Measurements from ENCODE around the gene NEK11. TPM values are rescaled to one million over a fixed set of nuclear protein-coding genes. Genes with fewer than 3 reads are reported as not detected.

Gene NEK11
- total RNA-seq, 2 experiments from 2014 or later: 1.0 to 1.3 TPM

- CTCF ChIA-PET: no interaction called here
- Mint-ChIP-seq H3K36me3 (ENCODE audit: low read depth) (no peaks in the 10 kb centered on the region), H3K4me1 (no peaks in the 10 kb centered on the region), H3K27ac (no peak overlapping the region), H3K4me3 (no peak overlapping the region), H3K9me3 (ENCODE audit: low read depth) (no peaks in the 10 kb centered on the region), H3K27me3 (no peaks in the 10 kb centered on the region)
- intact Hi-C loops (cut with DNase I, micrococcal nuclease): no loop called here
- ATAC-seq: no peak
- DNase-seq: no peak
- POLR2A ChIA-PET: no interaction called here
Observed at GRCh38 chr3:131081224-131081623, 54.5 kb downstream of the NEK11 start.

- Mint-ChIP-seq H3K9me3 (ENCODE audit: low read depth) (no peaks in the 10 kb centered on the region), H3K36me3 (ENCODE audit: low read depth) (no peaks in the 10 kb centered on the region), H3K27ac (no peak overlapping the region), H3K4me1 (no peaks in the 10 kb centered on the region), H3K4me3 (no peak overlapping the region), H3K27me3 (no peaks in the 10 kb centered on the region)
- ChIA-PET POLR2A (no interaction called here), CTCF (no interaction called here)
- ATAC-seq: no peak
- intact Hi-C loops (cut with DNase I, micrococcal nuclease): no loop called here
- DNase-seq: no peak
Observed at GRCh38 chr3:131082246-131082645, 55.6 kb downstream of the NEK11 start.

- no peak for DNase-seq
- ChIA-PET CTCF (no interaction called here), POLR2A (no interaction called here)
- H3K4me3 Mint-ChIP-seq: no peak overlapping the region
- no peaks in the 10 kb centered on the region for H3K9me3 Mint-ChIP-seq (ENCODE audit: low read depth)
- no peaks in the 10 kb centered on the region for H3K27me3 Mint-ChIP-seq
- H3K27ac Mint-ChIP-seq: no peak overlapping the region
- H3K36me3 Mint-ChIP-seq (ENCODE audit: low read depth): no peaks in the 10 kb centered on the region
- intact Hi-C loops (cut with DNase I, micrococcal nuclease): no loop called here
- no peaks in the 10 kb centered on the region for H3K4me1 Mint-ChIP-seq
- ATAC-seq: no peak
Observed at GRCh38 chr3:131082871-131083863, 56.5 kb downstream of the NEK11 start.

DNA sequence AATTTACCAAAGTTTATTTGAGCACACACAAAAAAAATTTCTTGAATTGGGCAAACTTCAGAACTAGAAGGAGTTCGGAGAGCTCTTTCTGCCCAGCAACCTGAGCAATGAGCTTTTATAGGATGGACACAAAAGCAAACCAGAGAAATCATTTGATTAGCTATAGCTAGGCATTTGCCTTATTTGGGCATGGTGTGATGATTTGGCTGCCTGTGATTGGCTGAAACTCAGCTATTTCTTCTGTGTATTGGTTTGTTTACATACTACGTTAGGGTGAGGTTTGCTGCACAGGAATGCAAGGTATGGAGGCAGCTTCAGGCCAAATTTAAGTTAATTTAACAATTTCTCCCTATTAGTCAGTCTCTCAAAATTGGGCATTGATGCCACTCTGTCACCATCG lies 65.1 kb downstream of the NEK11 start:
- no peak overlapping the region for H3K27ac Mint-ChIP-seq
- H3K4me3 Mint-ChIP-seq: no peak overlapping the region
- H3K36me3 Mint-ChIP-seq (ENCODE audit: low read depth): no peaks in the 10 kb centered on the region
- H3K27me3 Mint-ChIP-seq: no peaks in the 10 kb centered on the region
- ATAC-seq (no peak), DNase-seq (no peak)
- CTCF ChIA-PET: no interaction called here
- intact Hi-C loops (cut with DNase I, micrococcal nuclease): no loop called here
- no peaks in the 10 kb centered on the region for H3K4me1 Mint-ChIP-seq
- POLR2A ChIA-PET: no interaction called here
- no peaks in the 10 kb centered on the region for H3K9me3 Mint-ChIP-seq (ENCODE audit: low read depth)

DNA sequence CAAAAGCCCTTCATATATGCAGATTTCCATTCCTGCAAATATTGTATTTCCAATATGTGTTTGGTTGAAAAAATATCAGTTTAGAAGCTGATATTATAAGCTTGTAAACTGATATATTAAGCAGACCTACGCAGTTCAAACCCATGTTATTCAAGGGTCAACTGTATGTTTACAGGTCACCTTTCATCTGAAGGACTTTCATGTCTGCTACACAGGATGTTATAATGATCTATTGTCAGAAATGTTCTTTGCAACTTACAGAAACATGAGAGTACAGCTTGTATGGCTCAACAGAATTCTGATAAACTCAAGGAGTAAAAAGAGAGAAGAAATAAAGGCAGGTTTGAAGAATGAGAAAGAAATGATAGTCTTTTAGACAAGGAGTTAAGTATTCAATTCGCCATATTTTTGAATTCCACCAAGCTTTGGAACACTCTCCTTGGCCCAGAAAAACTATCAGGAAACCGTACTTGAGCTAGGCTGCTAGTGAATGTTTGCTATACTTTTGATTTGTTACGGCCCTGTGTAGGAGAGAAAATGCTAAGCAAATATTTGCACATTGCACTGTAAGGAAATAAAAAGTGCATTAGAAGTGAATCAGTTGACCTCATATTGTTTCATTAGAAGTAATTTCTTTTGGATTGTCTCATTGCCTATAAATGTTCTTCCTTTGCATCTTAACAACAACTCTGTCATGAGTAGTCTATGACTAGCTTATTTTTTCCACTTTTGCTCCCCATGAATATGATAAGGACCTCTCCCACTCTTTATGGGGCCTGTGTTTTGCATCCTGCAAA lies 81.2 kb downstream of the NEK11 start:
- Mint-ChIP-seq H3K4me3 (no peak overlapping the region), H3K36me3 (ENCODE audit: low read depth) (peaks cover 3% of the 10 kb centered on the region), H3K27ac (no peak overlapping the region), H3K9me3 (ENCODE audit: low read depth) (peaks cover 5% of the 10 kb centered on the region), H3K4me1 (no peaks in the 10 kb centered on the region), H3K27me3 (no peaks in the 10 kb centered on the region)
- CTCF ChIA-PET: interaction anchor here (0.6 to 0.7 kb wide), 2 partner anchors 35 to 654 kb away, joined by 3 read pairs; no protein-coding TSS in a partner anchor
- intact Hi-C loops (cut with DNase I, micrococcal nuclease): no loop called here
- POLR2A ChIA-PET: interaction anchor here (0.6 kb wide), 1 partner anchor 75 kb away, joined by 3 read pairs; no protein-coding TSS in a partner anchor
- ATAC-seq (no peak), DNase-seq (no peak)

GRCh38 chr3:131109156-131109555 lies 82.5 kb downstream of the NEK11 start:
- ChIA-PET CTCF (interaction anchor here (0.6 to 1.3 kb wide), 3 partner anchors 12 to 28 kb away, joined by 3 read pairs; no protein-coding TSS in a partner anchor), POLR2A (no interaction called here)
- Mint-ChIP-seq H3K27ac (no peak overlapping the region), H3K4me3 (no peak overlapping the region), H3K4me1 (no peaks in the 10 kb centered on the region), H3K27me3 (no peaks in the 10 kb centered on the region), H3K36me3 (ENCODE audit: low read depth) (peaks cover 3% of the 10 kb centered on the region), H3K9me3 (ENCODE audit: low read depth) (peaks cover 3% of the 10 kb centered on the region)
- DNase-seq (no peak), ATAC-seq (no peak)
- intact Hi-C loops (cut with DNase I, micrococcal nuclease): no loop called here

- no peaks in the 10 kb centered on the region for H3K27me3 Mint-ChIP-seq
- ATAC-seq (no peak), DNase-seq (no peak)
- intact Hi-C loops (cut with DNase I, micrococcal nuclease): no loop called here
- POLR2A ChIA-PET: no interaction called here
- no peaks in the 10 kb centered on the region for H3K36me3 Mint-ChIP-seq (ENCODE audit: low read depth)
- no peak overlapping the region for H3K27ac Mint-ChIP-seq
- CTCF ChIA-PET: interaction anchor here (0.6 to 1.3 kb wide), 2 partner anchors 11 to 23 kb away, joined by 3 read pairs; no protein-coding TSS in a partner anchor
- no peak overlapping the region for H3K4me3 Mint-ChIP-seq
- no peaks in the 10 kb centered on the region for H3K9me3 Mint-ChIP-seq (ENCODE audit: low read depth)
- H3K4me1 Mint-ChIP-seq: no peaks in the 10 kb centered on the region
Observed at GRCh38 chr3:131110087-131110486, 83.4 kb downstream of the NEK11 start.

- ChIA-PET CTCF (no interaction called here), POLR2A (no interaction called here)
- H3K4me1 Mint-ChIP-seq: no peaks in the 10 kb centered on the region
- DNase-seq (no peak), ATAC-seq (no peak)
- no peak overlapping the region for H3K27ac Mint-ChIP-seq
- no peak overlapping the region for H3K4me3 Mint-ChIP-seq
- H3K36me3 Mint-ChIP-seq (ENCODE audit: low read depth): no peaks in the 10 kb centered on the region
- H3K9me3 Mint-ChIP-seq (ENCODE audit: low read depth): peaks cover 5% of the 10 kb centered on the region
- intact Hi-C loops (cut with DNase I, micrococcal nuclease): no loop called here
- no peaks in the 10 kb centered on the region for H3K27me3 Mint-ChIP-seq
Observed at GRCh38 chr3:131114256-131114655, 87.6 kb downstream of the NEK11 start.

DNA sequence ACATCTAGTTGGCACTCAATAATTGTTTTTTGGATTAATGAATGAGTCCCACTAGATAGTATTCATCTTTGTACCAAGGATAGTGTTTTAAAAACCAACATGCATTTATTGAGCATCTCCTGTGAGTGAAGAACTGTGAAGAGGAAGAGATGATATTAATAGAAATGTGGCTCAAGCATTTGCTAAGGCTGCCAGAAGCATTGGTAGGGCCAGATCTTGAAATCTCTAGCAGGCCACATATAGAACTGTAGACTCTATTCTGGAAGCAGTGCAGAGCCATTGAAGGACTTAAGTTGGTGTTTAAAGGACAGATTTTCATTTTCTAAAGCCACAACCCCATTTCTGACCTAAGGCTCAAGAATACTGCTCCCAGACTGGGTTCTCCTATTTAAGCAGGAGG lies 99.0 kb downstream of the NEK11 start:
- Mint-ChIP-seq H3K9me3 (ENCODE audit: low read depth) (peaks cover 8% of the 10 kb centered on the region), H3K27me3 (peaks cover 2% of the 10 kb centered on the region), H3K27ac (no peak overlapping the region), H3K36me3 (ENCODE audit: low read depth) (peaks cover 2% of the 10 kb centered on the region), H3K4me1 (no peaks in the 10 kb centered on the region), H3K4me3 (no peak overlapping the region)
- ATAC-seq: no peak
- POLR2A ChIA-PET: no interaction called here
- CTCF ChIA-PET: interaction anchor here (0.9 kb wide), 1 partner anchor 12 kb away, joined by 3 read pairs; no protein-coding TSS in a partner anchor
- no peak for DNase-seq
- intact Hi-C loops (cut with DNase I, micrococcal nuclease): no loop called here

- DNase-seq (no peak), ATAC-seq (no peak)
- ChIA-PET CTCF (no interaction called here), POLR2A (no interaction called here)
- H3K27me3 Mint-ChIP-seq: no peaks in the 10 kb centered on the region
- no peaks in the 10 kb centered on the region for H3K4me1 Mint-ChIP-seq
- no peak overlapping the region for H3K27ac Mint-ChIP-seq
- intact Hi-C loops (cut with DNase I, micrococcal nuclease): no loop called here
- no peaks in the 10 kb centered on the region for H3K9me3 Mint-ChIP-seq (ENCODE audit: low read depth)
- no peaks in the 10 kb centered on the region for H3K36me3 Mint-ChIP-seq (ENCODE audit: low read depth)
- H3K4me3 Mint-ChIP-seq: no peak overlapping the region
Observed at GRCh38 chr3:131140891-131141290, 114.2 kb downstream of the NEK11 start.

GRCh38 chr3:131141770-131142169 lies 115.1 kb downstream of the NEK11 start:
- DNase-seq: no peak
- no peaks in the 10 kb centered on the region for H3K4me1 Mint-ChIP-seq

DNA sequence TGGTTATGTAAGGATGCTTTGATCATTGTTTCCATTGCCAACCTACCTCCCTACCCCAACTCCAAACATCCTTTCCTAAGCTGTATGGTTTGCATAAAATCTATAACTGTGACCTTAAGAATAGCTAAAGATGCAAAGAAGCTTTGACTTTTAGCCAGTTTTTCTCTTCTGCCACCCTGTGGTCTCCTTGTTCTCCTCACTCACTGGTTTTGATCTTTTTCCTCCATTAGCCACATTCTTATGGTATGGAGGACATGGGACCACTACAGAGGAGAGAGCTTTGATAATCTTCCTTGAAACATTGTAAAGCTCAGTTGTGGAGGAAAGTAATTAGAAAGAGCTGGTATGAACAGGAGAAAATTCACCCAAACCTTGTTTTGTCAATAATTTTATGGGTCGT lies 115.9 kb downstream of the NEK11 start:
- ChIA-PET POLR2A (no interaction called here), CTCF (no interaction called here)
- no peak overlapping the region for H3K4me3 Mint-ChIP-seq
- no peaks in the 10 kb centered on the region for H3K36me3 Mint-ChIP-seq (ENCODE audit: low read depth)
- no peaks in the 10 kb centered on the region for H3K9me3 Mint-ChIP-seq (ENCODE audit: low read depth)
- H3K27me3 Mint-ChIP-seq: no peaks in the 10 kb centered on the region
- DNase-seq (no peak), ATAC-seq (no peak)
- H3K4me1 Mint-ChIP-seq: no peaks in the 10 kb centered on the region
- H3K27ac Mint-ChIP-seq: no peak overlapping the region
- intact Hi-C loops (cut with DNase I, micrococcal nuclease): no loop called here

More at GRCh38 chr3:131141770-131142169, 115.1 kb downstream of the NEK11 start:
- intact Hi-C loops (cut with DNase I, micrococcal nuclease): no loop called here
- POLR2A ChIA-PET: no interaction called here
- H3K27me3 Mint-ChIP-seq: no peaks in the 10 kb centered on the region
- no peak overlapping the region for H3K4me3 Mint-ChIP-seq
- CTCF ChIA-PET: no interaction called here
- ATAC-seq: no peak
- H3K9me3 Mint-ChIP-seq (ENCODE audit: low read depth): no peaks in the 10 kb centered on the region
- H3K27ac Mint-ChIP-seq: no peak overlapping the region
- no peaks in the 10 kb centered on the region for H3K36me3 Mint-ChIP-seq (ENCODE audit: low read depth)

Data from activated CD4-positive, alpha-beta T cell treated with anti-CD3 and anti-CD28 coated beads for 36 hours (primary cell).